Right ventricle myocardium superior (tissue), 1 donor: Measurements from ENCODE around the gene SFMBT2. TPM values are rescaled to one million over a fixed set of nuclear protein-coding genes. Genes with fewer than 3 reads are reported as not detected.
A peak's percentile ranks its signal among the peaks of the same experiment; 100 is the strongest.

ENCODE experiments used
- ATAC-seq: fragments of 200-7000 bp; cut with Tn5 transposase; one replicate; pipeline ENCODE4 v1.9.1; 2020; ENCODE audit warnings: mild to moderate bottlenecking; ENCODE audit not compliant: poor library complexity
- DNase-seq: peaks from one replicate; pipeline ENCODE4 v3.0.0-alpha.2; 2020
- intact Hi-C: fragments of 100-400 bp; cut with DNase I; formaldehyde crosslinking; loops from one replicate; pipeline ENCODE4 v1.11.2; 2022
- total RNA-seq: library from RNA; stranded (reverse); fragmentation: NEBNext Ultra II Directional; extraction: Animal tissue kit (Norgen Biotek cat#: 25700); gene quantifications from one replicate; pipeline ENCODE4 v1.2.1, GENCODE V29; 2021
- donor health status: DM: no; HTN: yes; CAD: no; lungs with severe emphysema.

The SFMBT2 gene
- total RNA-seq, 1 donor from 2014 or later, result 9.4 TPM

DNA sequence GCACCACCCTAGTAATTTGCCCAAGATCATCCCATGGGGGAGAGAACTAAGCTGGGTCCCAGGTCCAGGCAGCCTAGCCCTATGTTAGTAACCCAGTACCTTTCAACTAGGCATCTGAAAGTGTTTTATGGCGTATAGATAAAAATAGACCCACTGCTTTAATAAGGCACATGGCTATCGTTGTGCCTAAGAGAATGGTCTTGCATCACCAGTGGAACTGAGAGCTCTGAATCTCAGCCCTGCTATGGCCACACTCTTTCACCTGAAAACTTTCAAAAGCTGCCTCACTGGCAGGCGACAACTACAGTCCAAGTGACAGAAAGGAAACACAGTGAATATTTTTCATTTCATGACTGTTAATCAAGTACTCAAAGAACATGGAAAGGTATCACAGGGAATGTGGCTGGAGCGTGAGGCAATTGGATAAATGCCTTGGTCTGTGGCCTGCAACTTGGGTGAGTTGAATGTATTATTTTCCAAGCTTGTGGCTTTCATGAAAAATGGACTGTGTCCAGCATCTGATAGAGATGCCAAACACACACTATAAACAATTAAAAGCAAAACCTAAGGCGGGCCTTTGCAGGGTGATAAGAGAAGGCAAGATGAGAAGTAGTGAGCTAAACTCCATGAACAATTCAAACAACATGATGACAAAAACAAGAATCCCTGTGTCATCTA, 18.0 kb upstream of the SFMBT2 start:
- DNase-seq (no peak), ATAC-seq (no peak)
- intact Hi-C loops, result no loop called here

DNA sequence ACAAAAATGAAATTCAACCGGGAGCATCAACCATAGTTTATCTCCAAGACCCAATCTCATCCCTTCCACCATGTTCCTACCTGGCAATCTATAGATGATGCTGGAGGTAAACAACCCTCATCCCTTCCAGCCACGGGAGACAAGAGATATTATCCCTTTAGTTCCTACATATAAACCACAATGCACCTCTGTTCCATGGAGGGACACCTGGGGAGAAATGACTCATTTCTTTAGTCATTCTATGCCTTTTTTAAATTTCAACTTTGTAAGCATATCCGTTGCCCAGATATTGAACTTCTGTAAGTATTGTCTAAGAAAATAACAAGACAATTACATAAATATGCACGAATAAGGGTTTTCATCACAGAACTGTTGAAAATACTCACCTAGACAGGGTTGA, 15.5 kb upstream of the SFMBT2 start:
- ATAC-seq, result no peak
- intact Hi-C loops, result no loop called here
- DNase-seq, result no peak

DNA sequence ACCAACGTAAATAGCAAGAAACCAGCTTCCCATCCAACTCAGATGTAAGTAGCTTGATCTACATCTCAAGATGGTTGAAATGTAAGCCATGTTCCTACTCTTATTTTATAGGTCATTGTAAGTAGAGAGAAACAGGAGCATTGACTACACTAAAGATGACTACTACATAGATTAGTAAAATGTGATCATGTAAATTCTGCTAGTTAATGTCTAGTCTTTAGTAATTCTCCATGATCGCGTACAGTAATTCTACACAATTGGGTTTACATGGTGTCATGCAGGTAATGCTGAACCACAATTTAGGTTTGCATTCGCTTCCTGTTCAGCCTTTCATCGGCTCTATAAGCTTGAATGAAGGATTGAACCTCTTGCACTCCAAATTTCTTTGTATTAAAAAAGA, 14.9 kb upstream of the SFMBT2 start:
- no peak for ATAC-seq
- no peak for DNase-seq
- intact Hi-C loops, result no loop called here

DNA sequence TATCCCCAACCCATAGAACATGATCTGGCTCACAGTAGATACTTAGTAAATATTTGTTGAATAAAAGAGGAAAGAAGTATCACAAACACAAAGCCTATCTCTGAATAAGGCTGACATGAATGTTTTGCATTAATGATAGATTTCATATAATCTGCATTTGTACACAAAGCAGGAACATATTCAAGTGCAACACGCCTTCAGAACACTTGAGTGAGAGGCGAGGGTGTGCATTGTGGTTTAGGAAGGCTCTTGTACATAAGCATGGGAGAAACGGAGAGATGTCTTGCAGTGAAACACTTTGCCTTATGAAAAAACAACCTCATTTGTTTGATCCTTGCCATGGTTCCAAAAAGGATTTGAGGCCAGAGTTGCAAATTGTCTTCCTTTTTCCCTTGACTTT, 14.1 kb upstream of the SFMBT2 start:
- DNase-seq (no peak), ATAC-seq (no peak)
- intact Hi-C loops, result no loop called here

GRCh38 chr10:7424315-7424714, 13.5 kb upstream of the SFMBT2 start:
- ATAC-seq, result no peak
- intact Hi-C loops, result no loop called here

DNA sequence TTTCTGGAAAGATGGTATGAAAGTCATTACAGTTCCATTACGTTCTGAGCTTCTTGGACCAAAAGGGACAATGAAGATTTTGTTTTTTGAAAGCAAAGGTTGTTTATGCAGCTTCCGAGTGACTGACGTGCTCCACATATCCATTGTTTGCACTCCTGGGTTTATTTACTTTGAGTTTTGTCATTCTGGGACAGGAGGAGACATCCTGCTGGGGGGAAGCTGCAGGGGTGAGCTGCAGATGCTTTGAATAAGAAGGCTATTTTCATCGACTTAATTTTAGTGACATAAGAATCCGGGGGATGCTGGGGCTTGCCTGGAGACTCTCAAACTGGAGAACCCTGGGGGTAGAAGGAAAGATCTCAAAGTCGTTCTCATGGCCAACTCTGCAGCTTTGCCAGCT, 12.7 kb upstream of the SFMBT2 start:
- intact Hi-C loops, result no loop called here
- ATAC-seq (no peak), DNase-seq (no peak)

More at GRCh38 chr10:7424315-7424714, 13.5 kb upstream of the SFMBT2 start:
- no peak for DNase-seq

DNA sequence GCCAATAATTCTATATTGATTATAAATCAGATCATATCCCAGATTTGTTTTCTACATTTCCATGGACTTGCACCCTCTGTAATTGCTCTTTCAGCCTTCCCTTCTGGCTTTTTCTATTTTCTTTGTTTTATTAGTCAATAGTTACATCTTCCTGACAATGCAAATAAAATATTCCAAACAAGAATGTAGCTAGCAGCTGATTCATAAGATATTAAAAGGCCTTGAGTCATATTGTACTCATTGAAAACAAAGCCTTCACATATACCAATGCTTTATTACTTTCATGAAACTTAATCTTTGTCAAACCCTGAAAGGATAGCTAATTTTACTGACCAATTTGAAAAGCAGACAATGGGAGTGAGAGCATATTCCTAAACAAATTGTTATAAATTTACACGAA, 10.7 kb upstream of the SFMBT2 start:
- no peak for ATAC-seq
- DNase-seq, result no peak
- intact Hi-C loops, result no loop called here

GRCh38 chr10:7419998-7420397, 9.2 kb upstream of the SFMBT2 start:
- no peak for DNase-seq
- intact Hi-C loops, result loop anchor here (5.0 kb wide), 2 partner anchors 298 to 503 kb away; no protein-coding TSS in a partner anchor
- ATAC-seq, result no peak

- DNase-seq (no peak), ATAC-seq (no peak)
- intact Hi-C loops, result loop anchor here (5.0 kb wide), 2 partner anchors 296 to 501 kb away; no protein-coding TSS in a partner anchor
Observed at GRCh38 chr10:7417807-7418206, 7.0 kb upstream of the SFMBT2 start.

DNA sequence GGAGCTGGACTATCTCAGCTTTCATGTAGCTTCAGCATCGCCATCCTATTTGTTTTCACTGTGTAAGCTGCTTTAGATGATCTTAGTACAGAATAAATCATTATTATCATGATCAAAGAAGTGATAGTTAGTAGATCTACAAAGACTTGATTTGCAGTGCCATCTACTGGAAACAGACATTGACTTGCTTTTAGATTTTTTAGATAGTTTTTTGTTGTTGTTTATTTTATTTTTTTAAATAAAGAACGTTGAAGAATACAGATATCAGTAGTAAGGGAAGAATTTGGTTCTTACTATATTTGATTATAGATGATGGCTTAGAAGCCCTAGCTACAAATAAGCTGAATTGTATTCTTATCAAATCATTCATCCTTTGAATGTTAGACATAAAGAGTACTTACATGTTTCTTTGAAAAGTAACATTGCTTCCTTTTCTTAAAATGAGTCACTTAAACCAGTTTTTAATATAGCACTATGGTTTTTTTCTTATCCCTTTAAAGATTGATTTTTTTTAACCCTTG, 6.3 kb upstream of the SFMBT2 start:
- intact Hi-C loops, result loop anchor here (5.0 kb wide), 2 partner anchors 295 to 500 kb away; no protein-coding TSS in a partner anchor
- peak; percentile 17 for ATAC-seq
- no peak for DNase-seq

DNA sequence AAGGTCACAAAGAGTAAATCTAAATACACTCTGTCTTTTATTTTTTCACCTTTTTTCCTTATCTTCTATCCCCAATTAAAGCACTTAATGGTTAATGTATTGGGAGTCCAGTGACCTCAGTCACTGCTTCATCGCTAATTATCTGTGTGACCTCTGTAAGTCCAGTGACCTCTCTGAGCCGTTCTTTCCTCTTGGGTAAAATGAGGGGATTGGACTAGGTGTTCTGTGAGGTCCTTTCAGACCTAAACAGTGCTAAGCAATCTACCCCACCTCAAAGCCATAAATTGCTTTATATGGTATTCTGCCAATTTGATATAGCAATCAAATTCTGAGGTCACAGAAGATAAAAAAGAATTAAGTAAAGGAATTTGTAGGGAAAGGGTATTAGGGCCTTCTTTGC, 3.9 kb upstream of the SFMBT2 start:
- intact Hi-C loops, result loop anchor here (5.0 kb wide), 2 partner anchors 292 to 497 kb away; no protein-coding TSS in a partner anchor
- ATAC-seq (no peak), DNase-seq (no peak)

GRCh38 chr10:7412928-7413282, 2.1 kb upstream of the SFMBT2 start:
- peak; percentile 41 for DNase-seq
- intact Hi-C loops, result no loop called here
- no peak for ATAC-seq

- DNase-seq (peak; percentile 62), ATAC-seq (no peak)
- intact Hi-C loops, result no loop called here
Observed at GRCh38 chr10:7412237-7412927, 1.5 kb upstream of the SFMBT2 start.

DNA sequence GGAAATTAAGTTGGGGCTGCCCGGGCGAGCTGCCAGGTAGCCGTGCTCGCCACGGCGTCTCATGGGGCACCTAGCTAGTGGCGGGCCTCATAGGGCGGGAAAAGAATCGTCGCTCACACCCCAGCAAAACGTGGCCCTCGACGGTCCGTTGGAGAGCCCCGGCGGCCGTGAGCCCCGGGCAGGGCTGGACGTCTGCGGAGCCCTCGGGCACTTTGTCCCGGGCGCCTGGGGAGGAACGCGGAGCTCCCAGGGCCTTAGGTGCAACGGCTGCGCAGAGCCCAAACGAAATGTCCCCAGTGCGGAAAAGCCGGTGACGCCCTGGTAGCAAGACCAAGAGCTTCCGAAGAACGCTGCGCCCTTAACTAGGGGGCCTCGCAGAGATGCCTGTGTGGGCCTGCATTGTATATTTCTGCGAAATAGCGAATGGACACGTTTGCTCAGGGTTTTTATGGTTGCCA, 866 bp upstream of the SFMBT2 start:
- DNase-seq (peak; percentile 42), ATAC-seq (no peak)
- intact Hi-C loops, result no loop called here

GRCh38 chr10:7410301-7410861, 453 bp downstream of the SFMBT2 start:
- intact Hi-C loops, result no loop called here
- DNase-seq (peak; percentile 49), ATAC-seq (peak; percentile 19)

DNA sequence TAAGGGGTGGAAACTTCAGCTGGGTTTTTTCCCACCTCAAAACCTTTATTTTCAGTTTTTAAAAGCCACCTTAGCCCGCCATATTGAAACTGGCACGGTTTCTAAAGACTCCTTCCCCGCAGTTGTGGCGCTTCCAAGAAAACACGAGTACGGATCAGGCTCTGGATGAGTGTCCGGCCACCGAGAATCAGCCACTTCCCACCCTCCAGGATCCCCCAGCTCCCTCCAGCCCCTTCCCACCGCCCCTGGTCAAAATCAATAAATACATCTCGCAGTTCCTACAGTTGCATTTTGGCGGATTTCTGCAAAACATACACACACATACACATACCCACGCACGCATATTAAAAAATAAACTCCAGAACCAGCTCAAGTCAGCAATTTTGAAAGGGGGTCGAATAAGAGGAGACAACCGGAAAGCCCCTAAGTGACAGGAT, 1.1 kb downstream of the SFMBT2 start:
- no peak for ATAC-seq
- intact Hi-C loops, result loop anchor here (10.0 kb wide), 1 partner anchor 65 kb away; no protein-coding TSS in a partner anchor
- no peak for DNase-seq

DNA sequence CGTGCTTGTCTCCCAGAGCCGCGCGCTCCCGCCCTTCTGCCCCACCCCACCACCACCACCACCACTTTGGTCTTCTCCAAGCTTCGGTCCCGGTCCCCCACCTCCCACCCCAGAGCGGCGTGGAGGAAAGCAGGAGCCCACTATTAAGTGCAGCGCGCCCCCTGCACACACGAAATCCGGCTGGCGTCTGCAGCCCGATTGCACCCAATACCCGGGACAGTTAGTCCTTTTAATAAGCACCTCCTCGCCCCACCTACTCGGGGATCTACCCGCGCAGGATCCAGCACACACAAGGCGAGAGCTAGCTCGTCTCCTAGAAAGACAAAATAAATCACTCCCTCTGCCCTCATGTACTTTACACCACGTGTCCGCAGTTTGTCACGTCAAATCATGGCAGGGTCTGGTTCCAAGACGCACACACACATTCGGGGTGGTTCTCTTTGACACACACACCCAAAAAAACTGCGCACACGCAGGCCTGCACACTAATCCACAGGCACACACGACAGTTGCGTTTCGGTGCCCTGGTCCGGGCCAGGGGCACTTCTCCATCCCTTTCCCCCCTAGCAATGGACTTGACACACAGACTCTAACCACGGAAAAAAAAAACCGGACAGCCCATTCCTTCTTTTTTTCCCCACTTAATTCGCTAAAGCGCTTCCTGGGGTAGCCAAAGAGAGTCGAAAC, 1.6 kb downstream of the SFMBT2 start:
- DNase-seq (peak; percentile 51), ATAC-seq (peak; percentile 3)
- intact Hi-C loops, result loop anchor here (10.0 kb wide), 1 partner anchor 64 kb away; no protein-coding TSS in a partner anchor

- intact Hi-C loops, result loop anchor here (1.0 to 10.0 kb wide), 2 partner anchors 64 to 148 kb away; no protein-coding TSS in a partner anchor
- ATAC-seq (peak; percentile 77), DNase-seq (peak; percentile 84)
Observed at GRCh38 chr10:7408291-7409044, 2.4 kb downstream of the SFMBT2 start.
